ENCODE results near the gene GPR61.

GPR61 gene

GRCh38 chr1:109493805-109494539, 45.7 kb upstream of the GPR61 start, which contains the start of gene CYB561D1:
CYB561D1 (plus strand) TSS chr1:109494094; CDS start chr1:109494140, 46 bp downstream.
- no peaks in the 10 kb centered on the region for H3K9me2 ChIP-seq (replicated peaks; ENCODE audit: insufficient read depth, low read length)
- H3K4me3 ChIP-seq (ENCODE audit: insufficient read depth, low read length, poor library complexity, severe bottlenecking): peak within 1 kb of the TSS; percentile 66
- H2AFZ ChIP-seq (ENCODE audit: low read depth, low read length, severe bottlenecking): peak within 1 kb of the TSS; percentile 87
- H3F3A ChIP-seq (ENCODE audit: insufficient read depth): no peaks in the 10 kb centered on the region
- H3K9me3 ChIP-seq (ENCODE audit: insufficient read depth, low read length): no peaks in the 10 kb centered on the region
- peak within 1 kb of the TSS; percentile 56 for H3K4me2 ChIP-seq (ENCODE audit: low read depth, low read length, poor library complexity, severe bottlenecking)
- peak within 1 kb of the TSS; percentile 63 for H3K9ac ChIP-seq (ENCODE audit: low read length)
- H3K27me3 ChIP-seq (ENCODE audit: low read length): no peaks in the 10 kb centered on the region
- H3K36me3 ChIP-seq (ENCODE audit: low read length): no peaks in the 10 kb centered on the region
- H3K79me2 ChIP-seq (ENCODE audit: insufficient read depth, low read length): 0 out of 2 replicates have a peak, but pooled peaks cover 3% of the 10 kb centered on the region
- TF ChIP-seq, protein P1, sequence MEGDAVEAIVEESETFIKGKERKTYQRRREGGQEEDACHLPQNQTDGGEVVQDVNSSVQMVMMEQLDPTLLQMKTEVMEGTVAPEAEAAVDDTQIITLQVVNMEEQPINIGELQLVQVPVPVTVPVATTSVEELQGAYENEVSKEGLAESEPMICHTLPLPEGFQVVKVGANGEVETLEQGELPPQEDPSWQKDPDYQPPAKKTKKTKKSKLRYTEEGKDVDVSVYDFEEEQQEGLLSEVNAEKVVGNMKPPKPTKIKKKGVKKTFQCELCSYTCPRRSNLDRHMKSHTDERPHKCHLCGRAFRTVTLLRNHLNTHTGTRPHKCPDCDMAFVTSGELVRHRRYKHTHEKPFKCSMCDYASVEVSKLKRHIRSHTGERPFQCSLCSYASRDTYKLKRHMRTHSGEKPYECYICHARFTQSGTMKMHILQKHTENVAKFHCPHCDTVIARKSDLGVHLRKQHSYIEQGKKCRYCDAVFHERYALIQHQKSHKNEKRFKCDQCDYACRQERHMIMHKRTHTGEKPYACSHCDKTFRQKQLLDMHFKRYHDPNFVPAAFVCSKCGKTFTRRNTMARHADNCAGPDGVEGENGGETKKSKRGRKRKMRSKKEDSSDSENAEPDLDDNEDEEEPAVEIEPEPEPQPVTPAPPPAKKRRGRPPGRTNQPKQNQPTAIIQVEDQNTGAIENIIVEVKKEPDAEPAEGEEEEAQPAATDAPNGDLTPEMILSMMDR (IDR thresholded peaks at IDR 0.05; ENCODE audit: insufficient read depth, low read length, poor library complexity, severe bottlenecking): peak; percentile 91
- no peak for TF ChIP-seq EZH2phosphoT487 (conservative IDR thresholded peaks at IDR 0.05; ENCODE audit: low read length)
- H3K27ac ChIP-seq (ENCODE audit: low read depth, low read length): peak within 1 kb of the TSS; percentile 63
- no peaks in the 10 kb centered on the region for H4K20me1 ChIP-seq (ENCODE audit: low read depth, low read length)

GRCh38 chr1:109495738-109496137, 43.9 kb upstream of the GPR61 start:
- H3K79me2 ChIP-seq (ENCODE audit: insufficient read depth, low read length): 0 out of 2 replicates have a peak, but pooled peaks cover 3% of the 10 kb centered on the region
- H3K9me3 ChIP-seq (ENCODE audit: insufficient read depth, low read length): no peaks in the 10 kb centered on the region
- no peaks in the 10 kb centered on the region for H3K36me3 ChIP-seq (ENCODE audit: low read length)
- no peaks in the 10 kb centered on the region for H4K20me1 ChIP-seq (ENCODE audit: low read depth, low read length)
- H3K27me3 ChIP-seq (ENCODE audit: low read length): no peaks in the 10 kb centered on the region
- no peak overlapping the region for H3K4me3 ChIP-seq (ENCODE audit: insufficient read depth, low read length, poor library complexity, severe bottlenecking)
- no peak overlapping the region for H3K4me2 ChIP-seq (ENCODE audit: low read depth, low read length, poor library complexity, severe bottlenecking)
- no peaks in the 10 kb centered on the region for H3F3A ChIP-seq (ENCODE audit: insufficient read depth)
- TF ChIP-seq, protein P1 (IDR thresholded peaks at IDR 0.05; ENCODE audit: insufficient read depth, low read length, poor library complexity, severe bottlenecking): no peak
- no peak overlapping the region for H3K27ac ChIP-seq (ENCODE audit: low read depth, low read length)
- H2AFZ ChIP-seq (ENCODE audit: low read depth, low read length, severe bottlenecking): no peak overlapping the region
- no peaks in the 10 kb centered on the region for H3K9me2 ChIP-seq (replicated peaks; ENCODE audit: insufficient read depth, low read length)
- no peak overlapping the region for H3K9ac ChIP-seq (ENCODE audit: low read length)

DNA sequence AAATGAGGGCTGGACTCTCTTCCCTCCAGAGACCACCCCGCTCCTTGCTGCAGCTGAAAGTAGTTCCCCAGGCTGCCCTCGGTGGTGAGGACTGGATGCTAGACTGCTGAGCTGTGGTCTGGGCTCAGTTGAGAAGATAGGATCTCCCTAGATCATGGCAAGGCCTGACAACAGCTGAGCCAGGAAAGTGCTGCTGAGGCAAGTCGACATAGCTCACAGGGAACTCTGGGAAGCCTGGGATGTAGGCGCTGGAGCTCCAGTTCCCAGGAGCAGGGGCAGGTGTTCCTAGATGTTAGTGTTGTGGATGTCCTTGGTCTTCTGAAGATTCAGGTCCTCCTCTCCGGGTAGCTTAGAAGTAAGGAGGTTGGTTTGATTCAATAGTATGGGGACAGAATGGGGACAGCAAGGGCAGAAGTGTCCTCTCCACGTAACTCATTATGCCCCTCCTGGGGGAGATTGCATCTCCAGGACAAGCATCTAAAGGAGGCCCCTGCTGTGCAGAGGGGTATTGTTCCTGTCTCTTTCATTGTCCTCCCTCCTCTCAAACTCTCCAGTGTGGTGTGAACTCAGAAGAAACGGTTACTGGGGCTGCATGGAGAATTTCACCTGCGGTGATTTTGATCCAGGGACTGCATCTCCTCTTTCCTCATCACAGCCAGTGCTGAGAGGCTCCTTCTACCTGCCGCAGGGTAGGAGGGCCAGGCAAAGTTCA, 42.1 kb upstream of the GPR61 start:
- Histone ChIP-seq H3K79me2 (ENCODE audit: insufficient read depth, low read length) (0 out of 2 replicates have a peak, but pooled peaks cover 3% of the 10 kb centered on the region), H3K4me2 (ENCODE audit: low read depth, low read length, poor library complexity, severe bottlenecking) (no peak overlapping the region), H3K9me3 (ENCODE audit: insufficient read depth, low read length) (no peaks in the 10 kb centered on the region), H3K36me3 (ENCODE audit: low read length) (no peaks in the 10 kb centered on the region), H4K20me1 (ENCODE audit: low read depth, low read length) (no peaks in the 10 kb centered on the region), H3K27ac (ENCODE audit: low read depth, low read length) (no peak overlapping the region), H3K27me3 (ENCODE audit: low read length) (no peaks in the 10 kb centered on the region), H3F3A (ENCODE audit: insufficient read depth) (no peaks in the 10 kb centered on the region), H3K4me3 (ENCODE audit: insufficient read depth, low read length, poor library complexity, severe bottlenecking) (no peak overlapping the region), H2AFZ (ENCODE audit: low read depth, low read length, severe bottlenecking) (no peak overlapping the region), H3K9ac (ENCODE audit: low read length) (no peak overlapping the region), H3K9me2 (replicated peaks; ENCODE audit: insufficient read depth, low read length) (no peaks in the 10 kb centered on the region)
- TF ChIP-seq EZH2phosphoT487 (conservative IDR thresholded peaks at IDR 0.05; ENCODE audit: low read length): no peak
- TF ChIP-seq, protein P1 (IDR thresholded peaks at IDR 0.05; ENCODE audit: insufficient read depth, low read length, poor library complexity, severe bottlenecking): no peak

All from SU-DHL-6 (cell line).